SK-N-SH treated with all-trans-retinoic acid at 6 μM for 48 hours (cell line): ENCODE measurements around the gene USP22.

Source experiments
- ARNTL ChIP-seq: fragments of 450-650 bp; formaldehyde crosslinking; IDR thresholded peaks from 2 replicates; pipeline ENCODE4 v1.5.0; 2020; ENCODE audit warnings: low read depth, mild to moderate bottlenecking, moderate library complexity, borderline replicate concordance
- ISL1 ChIP-seq: fragments of 250-450 bp; sonication (Bioruptor Pico); IDR thresholded peaks from 2 replicates; pipeline ENCODE4 v2.1.2; 2022; ENCODE audit warnings: mild to moderate bottlenecking, moderate library complexity

- TF ChIP-seq ISL1 = no peak
- no peak for TF ChIP-seq ARNTL (CRISPR knock-in tag)
These were observed 21.5 kb downstream of the USP22 start for GRCh38 chr17:21021208-21021803.
